ENCODE results near the gene ZNF232. TPM values are rescaled to one million over a fixed set of nuclear protein-coding genes. Genes with fewer than 3 reads are reported as not detected.
"Not testable (repeated sequence)": the region's sequence is repeated elsewhere in the genome, so short reads cannot be mapped to it uniquely, and the experiment has no call there.

Gene ZNF232
- total RNA-seq, 1 donor from 2014 or later = 8.3 TPM

DNA sequence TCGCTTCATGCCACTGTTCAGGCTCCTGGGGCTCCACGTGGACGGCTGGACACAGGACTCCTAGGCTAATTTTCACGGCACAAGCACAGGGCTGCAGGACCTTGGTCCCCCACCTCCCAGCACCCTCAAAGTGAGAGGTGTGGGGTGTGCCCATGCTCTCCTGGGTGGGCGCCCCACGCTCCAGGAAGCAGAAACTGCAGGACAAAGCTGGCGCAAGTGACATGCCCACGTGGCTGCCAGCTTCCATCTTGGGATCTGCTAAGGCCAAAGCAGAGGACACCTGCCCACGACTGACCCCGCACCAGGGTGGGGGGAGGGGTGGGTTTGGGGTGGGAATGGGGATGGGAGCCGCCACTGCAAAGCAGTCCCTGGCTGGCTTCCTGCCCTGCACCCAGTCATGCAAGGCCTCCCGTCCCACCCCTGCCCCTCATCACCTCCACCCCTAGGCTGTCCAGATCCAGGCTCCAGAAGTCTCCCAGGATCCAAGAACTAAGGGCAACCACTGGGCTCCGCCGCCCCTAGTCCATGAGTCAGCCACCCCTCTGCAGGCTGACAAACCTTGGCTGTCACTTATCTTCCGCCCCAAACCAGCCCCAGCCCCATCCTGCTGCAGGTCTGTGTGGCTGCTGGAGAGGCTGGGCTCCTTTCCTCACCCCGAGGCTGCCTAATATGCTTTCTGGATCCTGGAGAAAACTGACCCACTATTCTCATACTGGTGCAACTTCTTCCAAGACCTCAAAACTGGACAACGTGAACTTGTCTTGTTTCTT lies 15.2 kb upstream of the ZNF232 start:
- TF ChIP-seq, protein P1, sequence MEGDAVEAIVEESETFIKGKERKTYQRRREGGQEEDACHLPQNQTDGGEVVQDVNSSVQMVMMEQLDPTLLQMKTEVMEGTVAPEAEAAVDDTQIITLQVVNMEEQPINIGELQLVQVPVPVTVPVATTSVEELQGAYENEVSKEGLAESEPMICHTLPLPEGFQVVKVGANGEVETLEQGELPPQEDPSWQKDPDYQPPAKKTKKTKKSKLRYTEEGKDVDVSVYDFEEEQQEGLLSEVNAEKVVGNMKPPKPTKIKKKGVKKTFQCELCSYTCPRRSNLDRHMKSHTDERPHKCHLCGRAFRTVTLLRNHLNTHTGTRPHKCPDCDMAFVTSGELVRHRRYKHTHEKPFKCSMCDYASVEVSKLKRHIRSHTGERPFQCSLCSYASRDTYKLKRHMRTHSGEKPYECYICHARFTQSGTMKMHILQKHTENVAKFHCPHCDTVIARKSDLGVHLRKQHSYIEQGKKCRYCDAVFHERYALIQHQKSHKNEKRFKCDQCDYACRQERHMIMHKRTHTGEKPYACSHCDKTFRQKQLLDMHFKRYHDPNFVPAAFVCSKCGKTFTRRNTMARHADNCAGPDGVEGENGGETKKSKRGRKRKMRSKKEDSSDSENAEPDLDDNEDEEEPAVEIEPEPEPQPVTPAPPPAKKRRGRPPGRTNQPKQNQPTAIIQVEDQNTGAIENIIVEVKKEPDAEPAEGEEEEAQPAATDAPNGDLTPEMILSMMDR (IDR thresholded peaks at IDR 0.05) = no peak
- no peak overlapping the region for H3K27ac Mint-ChIP-seq (ENCODE audit: unreplicated experiment)
- peaks cover 14% of the 10 kb centered on the region for H3K27me3 Mint-ChIP-seq (ENCODE audit: low read depth)
- peaks cover 3% of the 10 kb centered on the region for H3K4me1 Mint-ChIP-seq (ENCODE audit: low read depth)
- no peak overlapping the region for H3K4me3 Mint-ChIP-seq (ENCODE audit: unreplicated experiment)
- H3K9me3 Mint-ChIP-seq (ENCODE audit: low read depth) = no peaks in the 10 kb centered on the region
- DNase-seq (ENCODE audit: low spot score) = no peak
- no peaks in the 10 kb centered on the region for H3K36me3 Mint-ChIP-seq (ENCODE audit: low read depth)

DNA sequence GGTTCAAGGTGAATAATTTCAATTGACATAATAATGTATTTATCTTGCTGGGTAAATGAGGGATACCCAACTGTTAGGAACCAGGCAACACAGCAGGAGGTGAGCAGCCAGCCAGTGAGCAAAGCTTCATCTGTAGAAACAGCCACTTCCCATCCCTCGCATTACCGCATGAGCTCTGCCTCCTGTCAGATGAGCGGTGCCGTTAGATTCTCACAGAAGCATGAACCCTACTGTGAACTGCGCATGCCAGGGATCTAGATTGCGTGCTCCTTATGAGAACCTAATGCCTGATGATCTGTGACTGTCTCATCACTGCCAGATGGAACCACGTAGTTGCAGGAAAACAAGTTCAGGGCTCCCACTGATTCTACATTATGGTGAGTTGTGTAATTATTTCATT lies 13.2 kb upstream of the ZNF232 start:
- H3K9me3 Mint-ChIP-seq (ENCODE audit: low read depth); H3K36me3 Mint-ChIP-seq (ENCODE audit: low read depth); H3K4me1 Mint-ChIP-seq (ENCODE audit: low read depth); H3K27ac Mint-ChIP-seq (ENCODE audit: unreplicated experiment); DNase-seq (ENCODE audit: low spot score); H3K4me3 Mint-ChIP-seq (ENCODE audit: unreplicated experiment): not testable (repeated sequence)
- H3K27me3 Mint-ChIP-seq (ENCODE audit: low read depth) = peaks cover 15% of the 10 kb centered on the region

DNA sequence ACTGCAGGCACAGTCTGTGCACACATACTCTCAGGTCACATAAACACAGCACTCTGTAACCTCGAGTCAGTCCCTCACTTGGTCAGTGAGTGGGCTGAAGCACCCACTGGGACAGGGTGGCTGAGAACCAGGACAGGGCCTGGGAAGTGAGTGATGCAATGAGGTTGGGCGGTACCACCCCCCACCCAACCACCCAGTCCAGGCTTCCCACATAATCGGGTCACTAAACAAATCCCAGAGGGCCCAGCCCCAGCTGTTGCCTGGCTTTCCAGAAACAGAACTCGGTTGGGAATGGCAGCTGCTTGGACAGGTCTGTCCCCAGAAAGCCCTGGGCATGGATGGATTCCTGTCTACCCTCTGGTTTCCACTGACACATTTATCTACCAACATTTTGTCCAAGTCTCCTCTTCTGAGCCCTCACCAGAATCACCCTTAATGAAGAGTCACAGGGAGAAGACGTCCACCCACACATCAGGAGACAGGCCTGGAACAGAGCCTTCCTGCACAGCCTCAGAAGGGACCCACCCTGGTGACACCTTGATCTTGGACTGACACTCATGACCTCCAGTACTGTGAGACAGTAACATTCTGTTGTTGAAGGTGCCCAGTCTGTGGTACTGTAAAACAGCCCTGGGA lies 12.6 kb upstream of the ZNF232 start:
- not testable (repeated sequence) for H3K4me3 Mint-ChIP-seq (ENCODE audit: unreplicated experiment); H3K27ac Mint-ChIP-seq (ENCODE audit: unreplicated experiment); H3K36me3 Mint-ChIP-seq (ENCODE audit: low read depth); H3K4me1 Mint-ChIP-seq (ENCODE audit: low read depth); H3K9me3 Mint-ChIP-seq (ENCODE audit: low read depth); DNase-seq (ENCODE audit: low spot score)
- H3K27me3 Mint-ChIP-seq (ENCODE audit: low read depth) = peaks cover 15% of the 10 kb centered on the region

DNA sequence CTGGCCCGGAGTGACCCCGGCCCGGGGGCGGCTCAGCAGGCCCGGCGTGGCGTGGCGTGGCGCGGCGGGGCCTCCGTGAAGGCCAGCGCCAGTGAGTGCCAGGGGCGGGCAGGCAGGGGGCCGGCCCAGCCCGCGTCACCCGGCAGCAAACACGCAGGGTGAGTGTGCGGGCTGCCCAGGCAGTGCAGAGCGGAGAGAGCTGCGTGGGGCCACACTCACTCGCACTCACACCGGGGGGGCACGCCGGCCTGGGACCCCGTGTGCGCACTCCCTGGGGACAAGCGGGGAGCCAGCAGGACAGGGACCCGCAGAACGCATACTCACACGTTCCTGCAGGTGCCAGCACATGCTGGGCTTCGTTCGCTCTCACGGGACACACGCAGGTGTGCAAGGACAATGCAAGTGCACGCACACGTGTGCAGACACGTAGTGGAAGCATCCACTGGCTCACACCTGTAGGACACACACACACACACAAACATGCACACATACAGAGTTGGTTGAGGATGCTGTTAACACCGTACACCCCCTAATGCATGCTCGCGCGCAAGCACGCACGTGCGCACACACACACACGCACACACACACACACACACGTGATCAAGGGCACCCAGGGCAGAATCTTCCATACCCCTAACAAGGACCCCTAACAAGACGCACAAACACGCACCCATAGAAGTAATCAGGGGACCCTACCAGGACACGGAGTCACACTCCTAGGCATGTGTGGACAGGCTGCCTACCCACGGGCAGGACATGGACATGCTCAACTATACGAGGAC lies 11.9 kb upstream of the ZNF232 start:
- TF ChIP-seq, protein P1 (IDR thresholded peaks at IDR 0.05) = no peak
- peaks cover 4% of the 10 kb centered on the region for H3K9me3 Mint-ChIP-seq (ENCODE audit: low read depth)
- no peak overlapping the region for H3K27ac Mint-ChIP-seq (ENCODE audit: unreplicated experiment)
- H3K4me3 Mint-ChIP-seq (ENCODE audit: unreplicated experiment) = no peak overlapping the region
- DNase-seq (ENCODE audit: low spot score) = no peak
- H3K27me3 Mint-ChIP-seq (ENCODE audit: low read depth) = peaks cover 15% of the 10 kb centered on the region
- no peaks in the 10 kb centered on the region for H3K36me3 Mint-ChIP-seq (ENCODE audit: low read depth)
- H3K4me1 Mint-ChIP-seq (ENCODE audit: low read depth) = peaks cover 3% of the 10 kb centered on the region

DNA sequence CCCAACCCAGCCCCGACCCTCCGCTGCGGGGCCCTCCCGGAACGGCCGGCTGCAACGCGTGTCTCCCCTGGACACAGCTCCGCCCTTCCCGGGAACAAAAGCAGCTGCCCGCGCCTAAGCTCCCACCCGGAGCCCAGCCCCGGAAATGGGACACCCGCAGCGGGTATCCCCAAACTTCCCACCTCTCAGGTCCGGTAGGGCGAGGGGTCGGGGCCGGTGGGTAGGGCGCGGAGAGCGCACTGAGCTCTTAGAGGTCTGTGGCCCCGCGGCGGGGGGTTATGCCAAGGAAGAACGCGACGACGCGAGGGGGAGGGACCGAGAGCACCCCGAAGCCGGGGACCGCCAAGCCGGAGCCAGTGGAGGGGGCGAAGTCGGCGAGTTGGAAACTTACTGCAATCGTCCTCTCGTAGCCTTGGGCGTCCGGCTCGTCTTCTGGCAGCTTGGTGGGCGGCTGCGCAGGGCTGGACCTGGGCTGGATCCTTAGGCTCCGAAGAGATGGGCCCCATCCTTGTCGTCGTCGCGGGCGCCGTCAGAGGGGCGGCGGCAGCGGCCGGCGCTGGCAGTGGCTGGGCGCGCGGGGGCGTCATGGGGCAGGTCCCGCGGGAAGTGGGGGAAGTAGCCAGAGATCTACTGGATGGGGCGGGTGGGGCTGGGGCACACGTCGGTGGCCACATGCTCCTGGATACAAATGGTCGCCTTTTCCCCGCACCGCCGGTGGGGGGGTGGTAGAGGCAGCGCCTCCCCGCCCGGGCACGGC lies 11.1 kb upstream of the ZNF232 start:
- no peaks in the 10 kb centered on the region for H3K36me3 Mint-ChIP-seq (ENCODE audit: low read depth)
- peaks cover 3% of the 10 kb centered on the region for H3K4me1 Mint-ChIP-seq (ENCODE audit: low read depth)
- H3K4me3 Mint-ChIP-seq (ENCODE audit: unreplicated experiment) = peak overlapping the region; percentile 75
- no peak overlapping the region for H3K27ac Mint-ChIP-seq (ENCODE audit: unreplicated experiment)
- DNase-seq (ENCODE audit: low spot score) = peak; percentile 91
- H3K9me3 Mint-ChIP-seq (ENCODE audit: low read depth) = peaks cover 6% of the 10 kb centered on the region
- peaks cover 16% of the 10 kb centered on the region for H3K27me3 Mint-ChIP-seq (ENCODE audit: low read depth)
- TF ChIP-seq, protein P1 (IDR thresholded peaks at IDR 0.05) = peak; percentile 32

DNA sequence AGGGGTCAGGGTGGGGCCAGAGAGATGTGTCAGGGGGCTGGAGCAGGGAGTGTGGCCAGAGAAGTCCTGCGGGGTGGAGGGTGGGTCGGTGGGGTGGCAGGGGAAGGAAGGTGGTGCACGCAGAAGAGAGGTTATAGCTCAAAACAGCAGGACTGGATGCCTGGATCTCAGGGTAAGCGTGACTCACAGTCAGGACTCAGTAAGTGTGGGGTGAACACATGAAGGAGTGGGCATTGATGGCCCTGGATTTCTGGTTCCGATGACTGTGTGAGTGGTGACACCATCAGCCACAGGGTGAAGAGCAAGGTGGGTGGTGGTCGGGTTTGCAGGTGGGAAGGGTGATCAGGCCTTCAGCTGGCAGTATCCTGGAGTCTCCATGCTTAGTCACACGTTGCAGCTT lies 10.4 kb upstream of the ZNF232 start:
- H3K36me3 Mint-ChIP-seq (ENCODE audit: low read depth); H3K4me1 Mint-ChIP-seq (ENCODE audit: low read depth); H3K27me3 Mint-ChIP-seq (ENCODE audit: low read depth); H3K9me3 Mint-ChIP-seq (ENCODE audit: low read depth): not testable (repeated sequence)
- Mint-ChIP-seq H3K27ac (ENCODE audit: unreplicated experiment) (peak overlapping the region; percentile 5), H3K4me3 (ENCODE audit: unreplicated experiment) (peak overlapping the region; percentile 75)
- DNase-seq (ENCODE audit: low spot score) = peak; percentile 27

Measured in chondrocyte (in vitro differentiated cells).